GM23338 (cell line): Measurements from ENCODE around the gene ARID1B. TPM values are rescaled to one million over a fixed set of nuclear protein-coding genes. Genes with fewer than 3 reads are reported as not detected.

Experiments used
- ATAC-seq: fragments of 200-7000 bp; cut with Tn5 transposase; 3 replicates; pipeline ENCODE4 v1.9.1; 2020
- DNase-seq: peaks from one replicate; pipeline ENCODE4 v3.0.0-alpha.2; 2015; ENCODE audit warnings: low spot score
- H2AFZ ChIP-seq: fragments of 200-600 bp; sonication (generic); 2 replicates; pipeline ENCODE4 v1.8.0; 2016; ENCODE audit warnings: antibody characterized with exemption, mild to moderate bottlenecking, moderate library complexity
- H3F3A ChIP-seq: fragments of 200-600 bp; sonication (generic); replicated peaks from 2 replicates; pipeline ENCODE4 v1.8.0; 2017; ENCODE audit warnings: antibody characterized with exemption, mixed run types, low read depth
- H3K27ac ChIP-seq: fragments of 200-600 bp; sonication (generic); 2 replicates; pipeline ENCODE4 v1.6.1; 2016; ENCODE audit warnings: low read depth
- H3K27me3 ChIP-seq: fragments of 200-600 bp; sonication (generic); 2 replicates; pipeline ENCODE4 v1.8.0; 2016; ENCODE audit warnings: mild to moderate bottlenecking, mixed run types, moderate library complexity; ENCODE audit not compliant: insufficient read depth
- H3K36me3 ChIP-seq: fragments of 200-600 bp; sonication (generic); 2 replicates; pipeline ENCODE4 v1.8.0; 2016; ENCODE audit warnings: mild to moderate bottlenecking; ENCODE audit not compliant: insufficient read depth
- H3K4me1 ChIP-seq: fragments of 200-600 bp; sonication (generic); 2 replicates; pipeline ENCODE4 v1.8.0; 2016; ENCODE audit warnings: mild to moderate bottlenecking, moderate library complexity; ENCODE audit not compliant: insufficient read depth
- H3K4me2 ChIP-seq: fragments of 200-600 bp; sonication (generic); 2 replicates; pipeline ENCODE4 v1.7.1; 2017; ENCODE audit warnings: mixed run types
- H3K4me3 ChIP-seq: fragments of 200-600 bp; sonication (generic); 2 replicates; pipeline ENCODE4 v1.6.1; 2016; ENCODE audit warnings: mixed run types
- H3K79me2 ChIP-seq: fragments of 200-600 bp; sonication (generic); replicated peaks from 2 replicates; pipeline ENCODE4 v1.8.0; 2017; ENCODE audit warnings: mild to moderate bottlenecking; ENCODE audit not compliant: insufficient read depth
- H3K9me2 ChIP-seq: fragments of 200-600 bp; sonication (generic); 2 replicates; pipeline ENCODE4 v1.8.0; 2017; ENCODE audit not compliant: insufficient read depth
- H4K20me1 ChIP-seq: fragments of 200-600 bp; sonication (generic); replicated peaks from 2 replicates; pipeline ENCODE4 v1.8.0; 2017; ENCODE audit warnings: mild to moderate bottlenecking; ENCODE audit not compliant: insufficient read depth
- H3K27ac Mint-ChIP-seq: 2 replicates; pipeline ENCODE4 v1.8.0; 2020; ENCODE audit warnings: inconsistent platforms, mild to moderate bottlenecking, moderate library complexity, mixed read lengths
- H3K27me3 Mint-ChIP-seq: 3 replicates; pipeline ENCODE4 v1.8.0; 2022; ENCODE audit warnings: low read depth, mild to moderate bottlenecking, moderate library complexity, mixed read lengths, inconsistent platforms; ENCODE audit not compliant: insufficient read depth, poor library complexity
- H3K36me3 Mint-ChIP-seq: 3 replicates; pipeline ENCODE4 v1.8.0; 2021; ENCODE audit warnings: low read depth, mild to moderate bottlenecking, inconsistent platforms, moderate library complexity, mixed read lengths
- H3K4me1 Mint-ChIP-seq: 3 replicates; pipeline ENCODE4 v1.8.0; 2020; ENCODE audit warnings: mild to moderate bottlenecking, inconsistent platforms, mixed read lengths
- H3K4me3 Mint-ChIP-seq: 3 replicates; pipeline ENCODE4 v1.8.0; 2021; ENCODE audit warnings: moderate library complexity, mild to moderate bottlenecking, inconsistent platforms, mixed read lengths
- H3K9me3 Mint-ChIP-seq: 3 replicates; pipeline ENCODE4 v1.8.0; 2020; ENCODE audit warnings: moderate library complexity, mild to moderate bottlenecking, inconsistent platforms, mixed read lengths
- CREB1 ChIP-seq: fragments of 250-450 bp; sonication (Bioruptor Pico); IDR thresholded peaks from 2 replicates; pipeline ENCODE4 v1.5.0; 2020; ENCODE audit warnings: low read depth, mild to moderate bottlenecking, moderate library complexity
- EZH2 ChIP-seq: fragments of 200-600 bp; sonication (generic); IDR thresholded peaks from one replicate; pipeline ENCODE4 v1.8.0; 2017; ENCODE audit warnings: antibody characterized with exemption, mild to moderate bottlenecking, low read depth; ENCODE audit not compliant: unreplicated experiment
- EZH2phosphoT487 ChIP-seq: fragments of 200-600 bp; sonication (generic); IDR thresholded peaks from one replicate; pipeline ENCODE4 v1.8.1; 2018; ENCODE audit warnings: antibody characterized with exemption; ENCODE audit not compliant: unreplicated experiment
- JUNB ChIP-seq: IDR thresholded peaks from one replicate; pipeline ENCODE4 v1.6.1; 2016; ENCODE audit warnings: antibody characterized with exemption; ENCODE audit not compliant: unreplicated experiment
- POLR2AphosphoS5 ChIP-seq: IDR thresholded peaks from 2 replicates; pipeline ENCODE4 v1.6.1; 2016; ENCODE audit warnings: antibody characterized with exemption, low read depth
- ZNF331 ChIP-seq: fragments of 250-450 bp; sonication (Bioruptor Pico); IDR thresholded peaks from 2 replicates; pipeline ENCODE4 v1.5.0; 2020; ENCODE audit warnings: low read depth, mild to moderate bottlenecking, moderate library complexity
- polyA plus RNA-seq: library from polyadenylated mRNA; unstranded; fragments of >200 nt; fragmentation: Nextera tagmentation; extraction: Ambion mirVana; gene quantifications from 2 replicates; pipeline ENCODE4 v1.2.1, GENCODE V29; 2016
- total RNA-seq: library from RNA; depleted of rRNA; stranded (reverse); fragments of >200 nt; shearing (Covaris generic); gene quantifications from 2 replicates; pipeline ENCODE4 v1.2.3, GENCODE V29; 2014
- TF ChIP-seq, protein P1 (sequence below): IDR thresholded peaks from one replicate; pipeline ENCODE4 v1.6.1; 2018; ENCODE audit warnings: antibody characterized with exemption; ENCODE audit not compliant: unreplicated experiment
- TF ChIP-seq, protein P2 (sequence below): fragments of 250-450 bp; sonication (Bioruptor Pico); IDR thresholded peaks from 2 replicates; pipeline ENCODE4 v1.5.0; 2020; ENCODE audit warnings: mild to moderate bottlenecking, moderate library complexity

Gene ARID1B
- total and polyA plus RNA-seq, 2 experiments from 2014 or later = 59.3 to 72.2 TPM

DNA sequence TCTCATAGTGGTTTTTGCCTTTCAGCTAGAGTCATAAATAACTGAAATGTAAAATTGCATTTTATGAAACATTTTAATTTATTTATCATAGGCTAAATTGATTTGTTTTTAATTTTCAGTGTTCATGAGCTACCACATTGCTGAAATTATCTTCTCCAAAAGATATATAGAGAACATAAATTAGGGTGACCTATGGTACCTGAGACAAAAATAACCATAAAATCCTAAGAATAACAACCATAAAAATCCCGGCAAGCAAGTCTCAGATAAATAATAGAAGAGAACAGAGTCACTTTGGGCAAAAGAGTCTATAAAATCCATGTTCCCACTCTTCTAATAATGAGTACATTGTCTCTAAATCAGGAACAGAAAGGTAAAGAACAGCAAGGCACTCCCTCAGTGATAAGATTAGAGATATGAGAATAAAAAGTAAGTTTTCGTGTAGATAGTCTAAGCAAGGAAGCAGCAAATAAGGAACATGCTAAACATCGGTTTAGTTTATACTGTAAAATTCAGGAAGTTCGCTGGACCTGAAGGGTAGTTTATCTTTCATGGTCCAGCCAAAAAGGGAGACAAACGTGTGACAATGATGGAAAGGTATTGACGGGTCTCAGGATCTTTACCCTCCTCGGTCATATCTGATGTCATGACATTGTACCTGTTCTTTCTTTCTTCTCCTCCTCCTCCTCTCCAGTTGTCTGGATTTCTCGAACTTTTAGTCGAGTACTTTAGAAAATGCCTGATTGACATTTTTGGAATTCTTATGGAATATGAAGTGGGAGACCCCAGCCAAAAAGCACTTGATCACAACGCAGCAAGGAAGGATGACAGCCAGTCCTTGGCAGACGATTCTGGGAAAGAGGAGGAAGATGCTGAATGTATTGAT is 428.5 kb downstream of the ARID1B start:
- no peak overlapping the region for H2AFZ ChIP-seq
- no peaks in the 10 kb centered on the region for H3K79me2 ChIP-seq
- no peaks in the 10 kb centered on the region; the same call in 2 of the 3 replicates for H3K9me3 Mint-ChIP-seq
- H3K4me1 ChIP-seq = no peaks in the 10 kb centered on the region
- H3K4me2 ChIP-seq = no peak overlapping the region
- H3K4me3 ChIP-seq = no peak overlapping the region
- H3K36me3 Mint-ChIP-seq = peaks cover 36% of the 10 kb centered on the region
- no peak overlapping the region; the same call in 2 of the 3 replicates for H3K4me3 Mint-ChIP-seq
- no peak overlapping the region for H3K27ac ChIP-seq
- no peak for ATAC-seq
- no peak overlapping the region for H3K27ac Mint-ChIP-seq
- TF ChIP-seq CREB1 (CRISPR knock-in tag) (no peak), EZH2phosphoT487 (no peak), ZNF331 (CRISPR knock-in tag) (no peak), POLR2AphosphoS5 (no peak), JUNB (no peak), EZH2 (no peak)
- TF ChIP-seq, protein P1, sequence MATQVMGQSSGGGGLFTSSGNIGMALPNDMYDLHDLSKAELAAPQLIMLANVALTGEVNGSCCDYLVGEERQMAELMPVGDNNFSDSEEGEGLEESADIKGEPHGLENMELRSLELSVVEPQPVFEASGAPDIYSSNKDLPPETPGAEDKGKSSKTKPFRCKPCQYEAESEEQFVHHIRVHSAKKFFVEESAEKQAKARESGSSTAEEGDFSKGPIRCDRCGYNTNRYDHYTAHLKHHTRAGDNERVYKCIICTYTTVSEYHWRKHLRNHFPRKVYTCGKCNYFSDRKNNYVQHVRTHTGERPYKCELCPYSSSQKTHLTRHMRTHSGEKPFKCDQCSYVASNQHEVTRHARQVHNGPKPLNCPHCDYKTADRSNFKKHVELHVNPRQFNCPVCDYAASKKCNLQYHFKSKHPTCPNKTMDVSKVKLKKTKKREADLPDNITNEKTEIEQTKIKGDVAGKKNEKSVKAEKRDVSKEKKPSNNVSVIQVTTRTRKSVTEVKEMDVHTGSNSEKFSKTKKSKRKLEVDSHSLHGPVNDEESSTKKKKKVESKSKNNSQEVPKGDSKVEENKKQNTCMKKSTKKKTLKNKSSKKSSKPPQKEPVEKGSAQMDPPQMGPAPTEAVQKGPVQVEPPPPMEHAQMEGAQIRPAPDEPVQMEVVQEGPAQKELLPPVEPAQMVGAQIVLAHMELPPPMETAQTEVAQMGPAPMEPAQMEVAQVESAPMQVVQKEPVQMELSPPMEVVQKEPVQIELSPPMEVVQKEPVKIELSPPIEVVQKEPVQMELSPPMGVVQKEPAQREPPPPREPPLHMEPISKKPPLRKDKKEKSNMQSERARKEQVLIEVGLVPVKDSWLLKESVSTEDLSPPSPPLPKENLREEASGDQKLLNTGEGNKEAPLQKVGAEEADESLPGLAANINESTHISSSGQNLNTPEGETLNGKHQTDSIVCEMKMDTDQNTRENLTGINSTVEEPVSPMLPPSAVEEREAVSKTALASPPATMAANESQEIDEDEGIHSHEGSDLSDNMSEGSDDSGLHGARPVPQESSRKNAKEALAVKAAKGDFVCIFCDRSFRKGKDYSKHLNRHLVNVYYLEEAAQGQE = no peak
- TF ChIP-seq, protein P2, sequence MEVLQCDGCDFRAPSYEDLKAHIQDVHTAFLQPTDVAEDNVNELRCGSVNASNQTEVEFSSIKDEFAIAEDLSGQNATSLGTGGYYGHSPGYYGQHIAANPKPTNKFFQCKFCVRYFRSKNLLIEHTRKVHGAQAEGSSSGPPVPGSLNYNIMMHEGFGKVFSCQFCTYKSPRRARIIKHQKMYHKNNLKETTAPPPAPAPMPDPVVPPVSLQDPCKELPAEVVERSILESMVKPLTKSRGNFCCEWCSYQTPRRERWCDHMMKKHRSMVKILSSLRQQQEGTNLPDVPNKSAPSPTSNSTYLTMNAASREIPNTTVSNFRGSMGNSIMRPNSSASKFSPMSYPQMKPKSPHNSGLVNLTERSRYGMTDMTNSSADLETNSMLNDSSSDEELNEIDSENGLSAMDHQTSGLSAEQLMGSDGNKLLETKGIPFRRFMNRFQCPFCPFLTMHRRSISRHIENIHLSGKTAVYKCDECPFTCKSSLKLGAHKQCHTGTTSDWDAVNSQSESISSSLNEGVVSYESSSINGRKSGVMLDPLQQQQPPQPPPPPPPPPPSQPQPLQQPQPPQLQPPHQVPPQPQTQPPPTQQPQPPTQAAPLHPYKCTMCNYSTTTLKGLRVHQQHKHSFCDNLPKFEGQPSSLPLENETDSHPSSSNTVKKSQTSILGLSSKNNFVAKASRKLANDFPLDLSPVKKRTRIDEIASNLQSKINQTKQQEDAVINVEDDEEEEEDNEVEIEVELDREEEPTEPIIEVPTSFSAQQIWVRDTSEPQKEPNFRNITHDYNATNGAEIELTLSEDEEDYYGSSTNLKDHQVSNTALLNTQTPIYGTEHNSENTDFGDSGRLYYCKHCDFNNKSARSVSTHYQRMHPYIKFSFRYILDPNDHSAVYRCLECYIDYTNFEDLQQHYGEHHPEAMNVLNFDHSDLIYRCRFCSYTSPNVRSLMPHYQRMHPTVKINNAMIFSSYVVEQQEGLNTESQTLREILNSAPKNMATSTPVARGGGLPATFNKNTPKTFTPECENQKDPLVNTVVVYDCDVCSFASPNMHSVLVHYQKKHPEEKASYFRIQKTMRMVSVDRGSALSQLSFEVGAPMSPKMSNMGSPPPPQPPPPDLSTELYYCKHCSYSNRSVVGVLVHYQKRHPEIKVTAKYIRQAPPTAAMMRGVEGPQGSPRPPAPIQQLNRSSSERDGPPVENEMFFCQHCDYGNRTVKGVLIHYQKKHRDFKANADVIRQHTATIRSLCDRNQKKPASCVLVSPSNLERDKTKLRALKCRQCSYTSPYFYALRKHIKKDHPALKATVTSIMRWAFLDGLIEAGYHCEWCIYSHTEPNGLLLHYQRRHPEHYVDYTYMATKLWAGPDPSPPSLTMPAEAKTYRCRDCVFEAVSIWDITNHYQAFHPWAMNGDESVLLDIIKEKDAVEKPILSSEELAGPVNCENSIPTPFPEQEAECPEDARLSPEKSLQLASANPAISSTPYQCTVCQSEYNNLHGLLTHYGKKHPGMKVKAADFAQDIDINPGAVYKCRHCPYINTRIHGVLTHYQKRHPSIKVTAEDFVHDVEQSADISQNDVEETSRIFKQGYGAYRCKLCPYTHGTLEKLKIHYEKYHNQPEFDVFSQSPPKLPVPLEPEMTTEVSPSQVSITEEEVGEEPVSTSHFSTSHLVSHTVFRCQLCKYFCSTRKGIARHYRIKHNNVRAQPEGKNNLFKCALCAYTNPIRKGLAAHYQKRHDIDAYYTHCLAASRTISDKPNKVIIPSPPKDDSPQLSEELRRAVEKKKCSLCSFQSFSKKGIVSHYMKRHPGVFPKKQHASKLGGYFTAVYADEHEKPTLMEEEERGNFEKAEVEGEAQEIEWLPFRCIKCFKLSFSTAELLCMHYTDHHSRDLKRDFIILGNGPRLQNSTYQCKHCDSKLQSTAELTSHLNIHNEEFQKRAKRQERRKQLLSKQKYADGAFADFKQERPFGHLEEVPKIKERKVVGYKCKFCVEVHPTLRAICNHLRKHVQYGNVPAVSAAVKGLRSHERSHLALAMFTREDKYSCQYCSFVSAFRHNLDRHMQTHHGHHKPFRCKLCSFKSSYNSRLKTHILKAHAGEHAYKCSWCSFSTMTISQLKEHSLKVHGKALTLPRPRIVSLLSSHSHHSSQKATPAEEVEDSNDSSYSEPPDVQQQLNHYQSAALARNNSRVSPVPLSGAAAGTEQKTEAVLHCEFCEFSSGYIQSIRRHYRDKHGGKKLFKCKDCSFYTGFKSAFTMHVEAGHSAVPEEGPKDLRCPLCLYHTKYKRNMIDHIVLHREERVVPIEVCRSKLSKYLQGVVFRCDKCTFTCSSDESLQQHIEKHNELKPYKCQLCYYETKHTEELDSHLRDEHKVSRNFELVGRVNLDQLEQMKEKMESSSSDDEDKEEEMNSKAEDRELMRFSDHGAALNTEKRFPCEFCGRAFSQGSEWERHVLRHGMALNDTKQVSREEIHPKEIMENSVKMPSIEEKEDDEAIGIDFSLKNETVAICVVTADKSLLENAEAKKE (CRISPR knock-in tag) = no peak
- no peaks in the 10 kb centered on the region for H3K9me2 ChIP-seq
- H3F3A ChIP-seq = no peaks in the 10 kb centered on the region
- no peaks in the 10 kb centered on the region for H4K20me1 ChIP-seq
- DNase-seq = no peak
- no peaks in the 10 kb centered on the region for H3K27me3 ChIP-seq
- H3K27me3 Mint-ChIP-seq = peaks cover 4% of the 10 kb centered on the region
- no peaks in the 10 kb centered on the region; the same call in 2 of the 3 replicates for H3K4me1 Mint-ChIP-seq
- H3K36me3 ChIP-seq = peaks cover 22% of the 10 kb centered on the region
